GM12874 (cell line): ENCODE measurements around the gene NISCH.

Experiments used
- TF ChIP-seq, protein P1 (sequence below): IDR thresholded peaks from 2 replicates; pipeline ENCODE4 v1.5.1; 2011; ENCODE audit warnings: low read depth, mild to moderate bottlenecking, control low read depth, low read length, moderate library complexity; ENCODE audit not compliant: insufficient read depth

The NISCH gene

DNA sequence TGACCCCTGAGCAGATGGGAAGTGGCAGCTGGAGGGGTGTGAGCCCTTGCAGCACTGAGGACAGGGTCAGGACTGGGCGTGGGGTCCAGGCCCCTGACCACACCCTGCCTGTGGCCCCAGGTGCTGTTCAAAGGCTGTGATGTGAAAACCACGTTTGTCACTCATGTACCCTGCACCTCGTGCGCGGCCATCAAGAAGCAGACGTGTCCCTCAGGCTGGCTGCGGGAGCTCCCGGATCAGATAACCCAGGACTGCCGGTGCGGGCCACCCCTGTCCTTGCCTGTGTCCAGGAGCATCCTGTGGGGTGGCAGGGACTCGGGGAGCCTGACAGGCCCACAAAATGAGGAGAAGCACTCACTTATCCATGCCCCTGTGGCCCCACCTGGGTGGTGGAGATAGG is 45.6 kb downstream of the NISCH start:
- TF ChIP-seq, protein P1, sequence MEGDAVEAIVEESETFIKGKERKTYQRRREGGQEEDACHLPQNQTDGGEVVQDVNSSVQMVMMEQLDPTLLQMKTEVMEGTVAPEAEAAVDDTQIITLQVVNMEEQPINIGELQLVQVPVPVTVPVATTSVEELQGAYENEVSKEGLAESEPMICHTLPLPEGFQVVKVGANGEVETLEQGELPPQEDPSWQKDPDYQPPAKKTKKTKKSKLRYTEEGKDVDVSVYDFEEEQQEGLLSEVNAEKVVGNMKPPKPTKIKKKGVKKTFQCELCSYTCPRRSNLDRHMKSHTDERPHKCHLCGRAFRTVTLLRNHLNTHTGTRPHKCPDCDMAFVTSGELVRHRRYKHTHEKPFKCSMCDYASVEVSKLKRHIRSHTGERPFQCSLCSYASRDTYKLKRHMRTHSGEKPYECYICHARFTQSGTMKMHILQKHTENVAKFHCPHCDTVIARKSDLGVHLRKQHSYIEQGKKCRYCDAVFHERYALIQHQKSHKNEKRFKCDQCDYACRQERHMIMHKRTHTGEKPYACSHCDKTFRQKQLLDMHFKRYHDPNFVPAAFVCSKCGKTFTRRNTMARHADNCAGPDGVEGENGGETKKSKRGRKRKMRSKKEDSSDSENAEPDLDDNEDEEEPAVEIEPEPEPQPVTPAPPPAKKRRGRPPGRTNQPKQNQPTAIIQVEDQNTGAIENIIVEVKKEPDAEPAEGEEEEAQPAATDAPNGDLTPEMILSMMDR = no peak

DNA sequence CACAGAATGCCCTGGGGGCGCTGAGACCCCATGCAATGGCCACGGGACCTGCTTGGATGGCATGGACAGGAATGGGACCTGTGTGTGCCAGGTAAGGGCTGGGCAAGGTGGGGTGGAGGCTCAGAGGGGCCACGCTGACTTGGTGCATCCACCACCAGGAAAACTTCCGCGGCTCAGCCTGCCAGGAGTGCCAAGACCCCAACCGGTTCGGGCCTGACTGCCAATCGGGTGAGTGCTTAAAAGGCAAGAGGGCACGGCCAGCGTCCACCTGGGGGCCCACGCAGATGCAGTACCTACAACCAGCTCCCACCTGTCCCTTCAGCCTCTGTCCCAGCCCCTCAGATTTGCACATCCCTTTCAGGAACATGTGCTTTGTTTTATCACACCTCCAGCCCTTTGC is 46.6 kb downstream of the NISCH start:
- TF ChIP-seq, protein P1 = no peak

DNA sequence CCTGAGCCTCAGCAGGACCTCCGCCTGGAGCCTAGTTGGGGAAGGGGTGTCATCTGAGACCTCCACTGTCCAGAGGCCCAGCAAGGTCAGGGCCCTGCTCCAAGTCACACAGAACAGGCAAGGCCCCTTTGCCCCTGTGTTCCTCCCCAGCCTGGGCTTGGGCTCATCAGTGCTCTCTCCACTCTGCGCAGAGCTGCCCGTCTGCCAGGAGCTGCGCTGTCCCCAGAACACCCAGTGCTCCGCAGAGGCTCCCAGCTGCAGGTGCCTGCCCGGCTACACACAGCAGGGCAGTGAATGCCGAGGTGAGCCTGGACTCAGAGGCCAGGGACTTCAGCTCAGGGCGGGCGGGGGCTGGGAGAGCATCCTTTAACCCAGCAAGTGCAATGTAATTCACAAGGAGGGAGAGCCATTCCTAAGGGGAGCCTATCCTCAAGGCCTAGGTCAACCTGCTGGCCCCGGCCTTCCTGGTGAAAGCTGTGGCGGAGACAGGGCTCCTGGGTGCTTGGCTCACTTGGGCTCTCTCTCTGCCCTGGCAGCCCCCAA is 47.5 kb downstream of the NISCH start:
- TF ChIP-seq, protein P1 = no peak

DNA sequence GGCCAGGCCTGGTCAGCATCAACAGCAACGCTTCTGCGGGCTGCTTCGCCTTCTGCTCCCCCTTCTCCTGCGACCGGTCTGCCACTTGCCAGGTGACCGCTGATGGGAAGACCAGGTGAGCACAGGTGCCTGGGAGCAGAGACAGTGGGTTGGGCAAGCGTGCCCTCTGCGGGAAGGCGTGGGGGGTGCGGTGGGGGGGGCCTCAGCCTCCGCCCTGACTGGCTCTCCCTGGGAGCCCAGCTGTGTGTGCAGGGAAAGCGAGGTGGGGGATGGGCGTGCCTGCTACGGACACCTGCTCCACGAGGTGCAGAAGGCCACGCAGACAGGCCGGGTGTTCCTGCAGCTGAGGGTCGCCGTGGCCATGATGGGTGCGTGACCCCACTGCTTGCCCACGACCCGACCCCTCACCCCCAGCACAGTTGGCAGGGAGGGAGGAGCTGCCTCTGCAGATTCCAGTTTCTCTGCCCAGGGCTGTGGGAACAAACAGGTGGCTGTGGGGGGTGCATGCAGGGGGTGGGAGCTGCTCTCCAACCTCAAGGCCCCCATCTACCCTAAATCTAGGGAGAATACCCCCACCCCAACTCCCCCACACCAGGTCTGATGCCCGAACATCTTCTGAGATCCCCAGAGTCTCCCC is 48.5 kb downstream of the NISCH start:
- TF ChIP-seq, protein P1 = no peak

DNA sequence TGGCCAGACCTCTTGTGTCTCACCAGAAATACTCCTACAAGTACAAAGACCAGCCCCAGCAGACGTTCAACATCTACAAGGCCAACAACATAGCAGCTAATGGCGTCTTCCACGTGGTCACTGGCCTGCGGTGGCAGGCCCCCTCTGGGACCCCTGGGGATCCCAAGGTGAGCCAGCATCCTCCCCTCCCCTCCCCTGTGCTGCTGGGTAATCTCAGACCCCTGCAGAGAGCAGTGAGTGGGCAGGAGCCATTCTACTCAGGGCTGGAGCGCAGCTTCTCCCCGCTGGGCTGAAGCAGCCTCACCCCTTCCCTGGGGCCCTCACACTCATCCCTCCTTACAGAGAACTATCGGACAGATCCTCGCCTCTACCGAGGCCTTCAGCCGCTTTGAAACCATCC is 49.6 kb downstream of the NISCH start:
- TF ChIP-seq, protein P1 = no peak

DNA sequence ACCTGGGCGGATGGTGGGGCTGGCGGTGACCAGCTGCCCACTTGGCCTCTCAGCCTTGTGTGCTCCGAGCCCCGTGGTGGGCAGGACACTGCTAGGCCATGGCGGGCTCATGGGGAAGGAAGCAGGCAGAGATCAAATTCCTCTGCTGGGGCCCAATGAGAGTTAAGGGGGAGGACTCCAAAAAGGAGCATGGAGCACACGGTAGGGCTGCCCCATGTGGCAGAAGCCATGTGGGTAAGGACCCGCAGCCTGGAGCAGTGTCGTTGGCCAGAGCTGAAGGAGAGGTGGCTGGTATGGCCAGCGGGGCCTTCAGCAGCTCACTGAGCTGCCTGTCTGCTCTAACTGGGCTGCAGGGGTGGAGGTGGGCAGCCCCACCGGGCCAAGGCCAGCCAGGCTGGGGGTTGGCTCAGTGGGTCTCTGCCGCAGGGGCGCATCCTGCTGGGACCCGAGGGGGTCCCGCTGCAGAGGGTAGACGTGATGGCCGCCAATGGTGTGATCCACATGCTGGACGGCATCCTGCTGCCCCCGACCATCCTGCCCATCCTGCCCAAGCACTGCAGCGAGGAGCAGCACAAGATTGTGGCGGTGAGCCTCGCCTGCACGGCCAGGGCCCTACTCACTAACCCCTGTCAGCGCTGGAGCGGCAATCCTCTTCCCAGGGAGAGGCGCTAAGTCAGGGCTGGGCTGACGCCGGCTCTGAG is 51.0 kb downstream of the NISCH start:
- TF ChIP-seq, protein P1 = no peak

DNA sequence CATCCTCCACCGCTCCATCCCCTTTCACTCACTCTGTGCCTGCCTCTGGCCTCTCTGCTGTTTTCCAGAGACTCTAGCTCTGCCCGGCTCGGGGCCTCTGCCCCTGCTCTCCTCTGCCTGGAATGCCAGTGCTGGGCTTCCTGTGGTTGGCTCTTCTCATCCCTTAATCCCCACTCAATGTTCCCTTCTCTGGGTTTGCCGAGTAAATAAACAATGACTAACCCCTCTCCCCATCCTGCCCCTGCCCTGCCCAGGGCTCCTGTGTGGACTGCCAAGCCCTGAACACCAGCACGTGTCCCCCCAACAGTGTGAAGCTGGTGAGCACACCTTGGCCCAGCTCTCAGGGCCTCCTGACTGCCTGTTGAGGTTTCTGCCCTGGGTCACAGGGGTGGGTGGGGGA is 52.0 kb downstream of the NISCH start:
- TF ChIP-seq, protein P1 = no peak
